Neuron (in vitro differentiated cells): ENCODE data around the gene SMIM28.

ENCODE experiments used
- H2AFZ ChIP-seq: one replicate; pipeline ENCODE4 v1.6.1; 2013; ENCODE audit warnings: low read depth, mild to moderate bottlenecking, inconsistent platforms, low read length, moderate library complexity
- H3K27me3 ChIP-seq: one replicate; pipeline ENCODE4 v1.6.1; 2013; ENCODE audit warnings: low read length; ENCODE audit not compliant: insufficient read depth
- H3K36me3 ChIP-seq: one replicate; pipeline ENCODE4 v1.6.1; 2013; ENCODE audit warnings: low read length; ENCODE audit not compliant: insufficient read depth
- H3K4me1 ChIP-seq: one replicate; pipeline ENCODE4 v1.6.1; 2013; ENCODE audit warnings: low read length; ENCODE audit not compliant: insufficient read depth
- H3K4me3 ChIP-seq: 2 replicates; pipeline ENCODE4 v1.5.1; 2013; ENCODE audit warnings: mild to moderate bottlenecking, low read length, moderate library complexity
- H3K9me3 ChIP-seq: one replicate; pipeline ENCODE4 v1.6.1; 2013; ENCODE audit warnings: low read length

The SMIM28 gene

DNA sequence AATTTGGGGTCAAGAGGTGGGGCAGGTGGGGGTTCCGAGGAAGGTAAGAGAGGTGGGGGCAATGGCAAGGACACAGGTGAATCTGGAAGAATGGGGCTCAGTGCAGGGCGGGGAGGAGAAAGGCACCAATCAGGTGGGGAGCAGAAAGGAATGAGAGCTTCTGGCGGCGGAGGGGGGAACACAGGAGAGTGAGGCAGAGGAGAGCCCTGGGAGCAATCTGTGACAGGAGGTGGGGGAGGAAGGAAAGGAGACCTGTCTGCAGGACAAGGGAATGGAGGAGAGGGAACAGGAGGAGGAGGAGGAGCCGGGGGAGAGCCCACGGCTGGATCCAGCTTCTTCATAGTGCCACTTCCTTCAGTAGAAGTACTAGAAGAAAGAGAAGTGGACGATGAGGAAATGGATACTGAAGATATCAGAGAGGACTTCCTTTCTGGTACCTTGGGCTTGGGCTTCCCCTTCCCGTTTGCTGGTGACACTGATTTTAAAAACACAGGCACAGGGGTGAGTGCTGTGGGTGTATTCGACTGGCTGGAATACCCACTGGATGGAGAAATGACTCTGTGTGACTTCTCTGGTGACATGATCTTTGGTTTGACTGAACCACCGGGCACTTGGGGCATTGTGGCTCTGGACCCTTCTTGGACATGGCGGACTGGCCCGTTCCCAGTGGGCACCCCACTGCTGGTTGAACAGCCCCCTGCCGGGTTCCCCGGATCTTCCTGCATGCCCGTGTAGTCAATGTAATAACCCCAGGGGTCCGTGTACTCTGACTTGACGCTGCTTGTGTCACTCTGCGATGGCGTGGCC, 53.8 kb downstream of the SMIM28 start:
- H3K9me3 ChIP-seq = no peaks in the 10 kb centered on the region
- no peak overlapping the region for H3K4me3 ChIP-seq
- H2AFZ ChIP-seq = no peak overlapping the region
- peaks cover 74% of the 10 kb centered on the region for H3K36me3 ChIP-seq
- no peaks in the 10 kb centered on the region for H3K27me3 ChIP-seq
- no peaks in the 10 kb centered on the region for H3K4me1 ChIP-seq

DNA sequence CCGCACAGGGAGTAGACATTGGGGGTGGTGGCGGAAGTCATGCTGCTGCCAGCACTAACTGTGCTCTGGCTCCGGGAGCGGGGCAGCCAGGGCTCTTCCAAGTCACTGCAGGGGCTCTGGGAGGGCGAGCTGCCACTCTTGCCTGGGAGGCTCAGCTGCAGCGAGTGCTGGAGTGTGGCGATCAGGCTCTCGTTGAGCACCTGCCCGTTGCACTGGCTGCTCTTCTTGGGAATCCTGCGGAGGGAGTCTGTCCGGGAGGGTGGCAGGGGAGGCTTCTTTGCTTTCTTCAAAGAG, 54.3 kb downstream of the SMIM28 start:
- peaks cover 2% of the 10 kb centered on the region for H3K9me3 ChIP-seq
- no peak overlapping the region for H3K4me3 ChIP-seq
- H3K36me3 ChIP-seq = peaks cover 73% of the 10 kb centered on the region
- H3K4me1 ChIP-seq = no peaks in the 10 kb centered on the region
- H3K27me3 ChIP-seq = no peaks in the 10 kb centered on the region
- no peak overlapping the region for H2AFZ ChIP-seq
